Pancreas (tissue), 10 donors: ENCODE results near the gene KIF23. TPM values are rescaled to one million over a fixed set of nuclear protein-coding genes. Genes with fewer than 3 reads are reported as not detected.

ENCODE experiments used
- ATAC-seq, 4 donors: fragments of 200-7000 bp; cut with Tn5 transposase; one replicate each; pipeline versions ENCODE4 v1.8.0 to v1.9.1; 2020; ENCODE audit warnings: mild to moderate bottlenecking in 4 of 4, moderate library complexity in 4 of 4
- DNase-seq, 6 donors: peaks; one replicate each; pipeline ENCODE4 v3.0.0-alpha.2; 2020
- FAIRE-seq: peaks from 2 replicates; lab custom pipeline; 2012; peaks lifted over from hg19 to GRCh38; lab: Jason Lieb, UNC
- H3K27ac ChIP-seq, 4 donors: fragments of 200-600 bp; sonication (generic); 1 replicate in 3 of 4; 2 replicates in 1 of 4; pipeline versions ENCODE4 v1.5.0 to v1.8.0; 2020
- H3K27me3 ChIP-seq, 4 donors: fragments of 200-600 bp; one replicate each; pipeline ENCODE4 v1.8.0; 2021
- H3K36me3 ChIP-seq, 3 donors: fragments of 200-600 bp; sonication (generic) in 1 of 3; one replicate each; pipeline versions ENCODE4 v1.5.0 to v1.8.0; 2020 to 2021
- H3K4me1 ChIP-seq, 3 donors: fragments of 200-600 bp; one replicate each; pipeline ENCODE4 v1.8.0; 2021
- H3K4me3 ChIP-seq, 4 donors: fragments of 200-600 bp; sonication (generic) in 2 of 4; one replicate each; pipeline versions ENCODE4 v1.5.0 to v1.8.0; 2020 to 2021
- H3K9me3 ChIP-seq, 4 donors: fragments of 200-600 bp; one replicate each; pipeline ENCODE4 v1.8.0; 2021
- CTCF ChIP-seq, 4 donors: fragments of 200-600 bp; sonication (generic) in 3 of 4; IDR thresholded peaks; one replicate each; pipeline versions ENCODE4 v1.5.0 to v1.8.0; 2021; ENCODE audit warnings: antibody characterized with exemption in 4 of 4
- WGBS, 2 donors: extraction: QIAGEN DNeasy Blood & Tissue Kit; methylation state at CpG; one replicate each; pipeline ENCODE4 v1.1.7; 2013; 5-methylcytosine and 5-hydroxymethylcytosine counted together
- intact Hi-C, 3 donors: fragments of 100-400 bp; cut with DNase I; formaldehyde crosslinking; loops; one replicate each; pipeline versions ENCODE4 v1.11.1 to v1.14.2; 2022
- polyA plus RNA-seq, 2 donors: library from polyadenylated mRNA; stranded (reverse); fragments of 200-250 nt; gene quantifications; one replicate each; pipeline ENCODE4 v1.2.3, GENCODE V29; 2013
- total RNA-seq, 6 donors: library from RNA; stranded (reverse); fragmentation: NEBNext Ultra II Directional in 4 of 6; extraction: Animal tissue kit (Norgen Biotek cat#: 25700) in 4 of 6; gene quantifications; one replicate each; pipeline versions ENCODE4 v1.2.1 to v1.2.4, GENCODE V29; 2021 to 2023
- donor health status: healthy with polysubstance abuse.
- donor health status: DM: no; HTN: no; CAD: no; lungs with moderate emphysema.
- donor health status: DM: no; HTN: no; CAD: no.
- donor health status: control.
- donor health status: control.
- donor health status: Bipolar disorder and iron deficiency.
- donor health status: DM: yes; HTN: yes; CAD: no.
- donor health status: DM: no; HTN: no; CAD: no.
- donor health status: DM: no; HTN: no; CAD: no.
- donor health status: DM: yes; HTN: yes; CAD: no.

KIF23 gene
- total and polyA plus RNA-seq, 8 donors = 0.19 to 2.0 (median 0.88) TPM

- intact Hi-C loops = no loop called here
- peaks cover 0 to 5% (median 0%) of the 10 kb centered on the region in 4 donors for H3K27me3 ChIP-seq
- TF ChIP-seq CTCF (IDR thresholded peaks at IDR 0.05) = no peak
- H3K4me1 ChIP-seq = no peaks in the 10 kb centered on the region
- H3K9me3 ChIP-seq = no peaks in the 10 kb centered on the region
- 96 to 97% methylated on average over 4 of the region's 4 CpGs for WGBS, 2 donors
- ATAC-seq = no peak
- H3K27ac ChIP-seq = no peak overlapping the region
- no peak for DNase-seq
- no peak for FAIRE-seq
- no peak overlapping the region for H3K4me3 ChIP-seq
- no peaks in the 10 kb centered on the region for H3K36me3 ChIP-seq
These were observed 21.8 kb downstream of the KIF23 start for GRCh38 chr15:69435985-69436384.

DNA sequence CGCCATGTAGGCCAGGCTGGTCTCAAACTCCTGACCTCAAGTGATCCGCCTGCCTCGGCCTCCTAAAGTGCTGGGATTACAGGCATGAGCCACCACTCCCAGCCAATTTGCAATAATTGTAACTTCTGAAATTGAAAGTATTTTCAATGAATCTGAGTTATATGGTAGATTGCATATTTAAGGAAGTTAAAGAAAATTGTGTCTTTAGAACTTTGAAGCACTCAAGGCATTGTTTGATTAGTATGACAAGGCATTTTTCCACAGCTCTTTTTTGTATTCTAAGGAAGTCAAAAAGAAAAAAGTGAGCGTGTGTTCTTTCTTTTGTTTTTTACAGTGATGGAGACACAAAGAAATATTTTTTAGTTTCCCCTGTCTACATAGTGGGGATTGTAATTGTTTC, 22.8 kb downstream of the KIF23 start:
- DNase-seq (no peak), ATAC-seq (no peak), FAIRE-seq (no peak)
- TF ChIP-seq CTCF (IDR thresholded peaks at IDR 0.05) = no peak
- intact Hi-C loops = no loop called here
- WGBS, 2 donors = 95 to 99% methylated on average over 4 of the region's 4 CpGs
- Histone ChIP-seq H3K9me3 (no peaks in the 10 kb centered on the region), H3K4me3 (no peak overlapping the region), H3K36me3 (no peaks in the 10 kb centered on the region), H3K27ac (no peak overlapping the region), H3K4me1 (no peaks in the 10 kb centered on the region), H3K27me3 (peaks cover 0 to 5% (median 0%) of the 10 kb centered on the region in 4 donors)

DNA sequence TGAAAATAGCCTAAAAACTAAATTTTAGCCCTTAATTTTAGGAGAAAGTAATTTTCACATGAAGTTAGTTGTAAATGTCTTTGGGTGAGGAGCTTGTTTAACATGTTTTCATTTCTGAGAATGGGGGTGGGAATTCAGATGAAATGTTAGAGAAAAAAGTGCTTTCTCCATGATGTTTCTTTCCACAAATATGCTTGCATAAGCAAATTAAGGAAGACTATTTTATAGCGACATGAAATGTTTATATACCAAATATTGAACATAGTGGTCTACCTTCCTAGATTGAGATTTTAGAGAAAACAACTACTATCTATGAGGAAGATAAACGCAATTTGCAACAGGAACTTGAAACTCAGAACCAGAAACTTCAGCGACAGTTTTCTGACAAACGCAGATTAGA, 25.5 kb downstream of the KIF23 start:
- intact Hi-C loops = no loop called here
- ATAC-seq (no peak), FAIRE-seq (no peak), DNase-seq (no peak)
- TF ChIP-seq CTCF (IDR thresholded peaks at IDR 0.05) = no peak
- Histone ChIP-seq H3K9me3 (no peaks in the 10 kb centered on the region), H3K27ac (no peak overlapping the region), H3K36me3 (no peaks in the 10 kb centered on the region), H3K4me1 (no peaks in the 10 kb centered on the region), H3K27me3 (peaks cover 0 to 5% (median 0%) of the 10 kb centered on the region in 4 donors), H3K4me3 (no peak overlapping the region)
- 93% methylated on average over 4 of the region's 4 CpGs for WGBS, 2 donors

DNA sequence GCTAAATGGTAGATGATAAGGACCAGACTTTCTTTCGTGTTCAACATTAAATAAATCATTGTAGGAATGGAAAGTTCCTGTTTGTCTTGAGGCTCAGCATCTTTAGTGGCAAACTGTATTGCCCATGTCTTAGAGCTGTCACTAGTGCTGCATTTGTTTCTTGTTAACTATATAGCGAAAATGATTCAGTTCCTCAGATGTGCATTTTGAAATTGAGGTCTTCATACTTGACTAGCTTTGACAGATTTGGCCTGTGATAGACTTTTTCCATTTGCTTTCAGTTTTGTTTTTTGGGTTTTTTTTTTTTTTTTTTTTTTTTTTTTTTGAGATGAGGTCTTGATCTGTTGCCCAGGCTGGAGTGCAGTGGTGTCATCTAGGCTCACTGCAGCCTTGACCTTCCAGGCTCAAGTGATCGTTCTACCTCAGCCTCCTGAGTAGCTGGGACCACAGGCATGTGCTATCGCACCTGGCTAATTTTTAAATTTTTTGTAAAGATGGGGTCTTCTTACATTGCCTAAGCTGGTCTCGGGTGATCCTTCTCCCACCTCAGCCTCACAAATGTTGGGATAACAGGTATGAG, 29.0 kb downstream of the KIF23 start:
- intact Hi-C loops = no loop called here
- ATAC-seq (no peak), FAIRE-seq (no peak), DNase-seq (no peak)
- Histone ChIP-seq H3K27ac (no peak overlapping the region), H3K27me3 (peaks cover 0 to 5% (median 0%) of the 10 kb centered on the region in 4 donors), H3K9me3 (no peaks in the 10 kb centered on the region), H3K36me3 (no peaks in the 10 kb centered on the region), H3K4me1 (no peaks in the 10 kb centered on the region), H3K4me3 (no peak overlapping the region)
- TF ChIP-seq CTCF (IDR thresholded peaks at IDR 0.05) = no peak
- WGBS, 2 donors = 94% methylated on average over 5 of the region's 5 CpGs

DNA sequence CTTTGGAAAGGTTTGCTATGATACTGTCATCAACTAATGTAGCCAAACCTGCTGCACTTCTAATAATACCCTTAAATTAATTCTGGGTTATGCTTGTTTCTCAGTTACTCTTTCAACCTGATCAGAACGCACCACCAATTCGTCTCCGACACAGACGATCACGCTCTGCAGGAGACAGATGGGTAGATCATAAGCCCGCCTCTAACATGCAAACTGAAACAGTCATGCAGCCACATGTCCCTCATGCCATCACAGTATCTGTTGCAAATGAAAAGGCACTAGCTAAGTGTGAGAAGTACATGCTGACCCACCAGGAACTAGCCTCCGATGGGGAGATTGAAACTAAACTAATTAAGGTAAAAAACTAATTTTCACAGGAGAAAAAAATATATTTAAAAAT, 30.5 kb downstream of the KIF23 start:
- H3K4me3 ChIP-seq = no peak overlapping the region
- no peaks in the 10 kb centered on the region for H3K4me1 ChIP-seq
- H3K9me3 ChIP-seq = no peaks in the 10 kb centered on the region
- no peaks in the 10 kb centered on the region for H3K27me3 ChIP-seq
- intact Hi-C loops = no loop called here
- H3K36me3 ChIP-seq = no peaks in the 10 kb centered on the region
- no peak for FAIRE-seq
- 96 to 97% methylated on average over 7 of the region's 7 CpGs for WGBS, 2 donors
- no peak for ATAC-seq
- no peak for DNase-seq
- H3K27ac ChIP-seq = no peak overlapping the region
- no peak for TF ChIP-seq CTCF (IDR thresholded peaks at IDR 0.05)
